Thoracic aorta (tissue), 2 donors: ENCODE results near the gene RBFOX1. TPM values are rescaled to one million over a fixed set of nuclear protein-coding genes. Genes with fewer than 3 reads are reported as not detected.

Experiments
- ATAC-seq: fragments of 150-250 bp; one replicate; pipeline ENCODE4 v1.8.0; 2017; ENCODE audit warnings: low read depth; ENCODE audit not compliant: insufficient number of reproducible peaks, low FRiP score
- DNase-seq: peaks from one replicate; pipeline ENCODE4 v3.0.0-alpha.2; 2020; ENCODE audit warnings: low spot score
- H3K27ac ChIP-seq, 2 donors: fragments of 200-600 bp; sonication (generic); 1 replicate in 1 of 2; 2 replicates in 1 of 2; pipeline ENCODE4 v1.5.1; 2016; ENCODE audit warnings: mild to moderate bottlenecking in 2 of 2, moderate library complexity in 2 of 2
- H3K27me3 ChIP-seq: fragments of 200-600 bp; sonication (generic); replicated peaks from 2 replicates; pipeline ENCODE4 v1.6.0; 2016; ENCODE audit warnings: mild to moderate bottlenecking; ENCODE audit not compliant: insufficient read depth
- H3K36me3 ChIP-seq: fragments of 200-600 bp; sonication (generic); one replicate; pipeline ENCODE4 v1.5.1; 2016
- H3K4me1 ChIP-seq, 2 donors: fragments of 200-600 bp; sonication (generic); 1 replicate in 1 of 2; 2 replicates in 1 of 2; pipeline versions ENCODE4 v1.5.1 to v1.6.0; 2016; ENCODE audit warnings: low read depth in 2 of 2, mild to moderate bottlenecking in 1 of 2; ENCODE audit not compliant: control insufficient read depth in 1 of 2
- H3K4me3 ChIP-seq: fragments of 200-600 bp; sonication (generic); 2 replicates; pipeline ENCODE4 v1.5.1; 2016; ENCODE audit warnings: mild to moderate bottlenecking
- H3K9me3 ChIP-seq: fragments of 200-600 bp; sonication (generic); 2 replicates; pipeline ENCODE4 v1.5.1; 2016
- CTCF ChIP-seq: fragments of 200-600 bp; sonication (generic); IDR thresholded peaks from one replicate; pipeline ENCODE4 v1.5.1; 2019; ENCODE audit warnings: antibody characterized with exemption
- total RNA-seq, 2 donors: library from RNA; depleted of rRNA; stranded (reverse); fragments of >200 nt; gene quantifications; one replicate each; pipeline versions ENCODE4 v1.1.0 to v1.2.3, GENCODE V29; 2016

The RBFOX1 gene
- total RNA-seq, 2 donors from 2014 or later: not detected

- no peak overlapping the region for H3K27ac ChIP-seq
- no peaks in the 10 kb centered on the region for H3K36me3 ChIP-seq
- ATAC-seq (no peak), DNase-seq (no peak)
- TF ChIP-seq CTCF: no peak
- no peaks in the 10 kb centered on the region for H3K27me3 ChIP-seq
- no peaks in the 10 kb centered on the region for H3K9me3 ChIP-seq
- H3K4me1 ChIP-seq: no peaks in the 10 kb centered on the region
- H3K4me3 ChIP-seq: no peak overlapping the region
Observed at GRCh38 chr16:7363422-7364417, 31.1 kb downstream of the RBFOX1 start.

GRCh38 chr16:7366041-7366440 is 33.4 kb downstream of the RBFOX1 start:
- no peaks in the 10 kb centered on the region for H3K36me3 ChIP-seq
- no peak overlapping the region for H3K4me3 ChIP-seq
- ATAC-seq (no peak), DNase-seq (no peak)
- H3K9me3 ChIP-seq: no peaks in the 10 kb centered on the region
- no peaks in the 10 kb centered on the region for H3K27me3 ChIP-seq
- H3K27ac ChIP-seq: no peak overlapping the region
- no peak for TF ChIP-seq CTCF
- H3K4me1 ChIP-seq: no peaks in the 10 kb centered on the region

GRCh38 chr16:7366993-7367880 is 34.6 kb downstream of the RBFOX1 start:
- no peaks in the 10 kb centered on the region for H3K9me3 ChIP-seq
- DNase-seq (no peak), ATAC-seq (no peak)
- H3K36me3 ChIP-seq: no peaks in the 10 kb centered on the region
- TF ChIP-seq CTCF: no peak
- H3K27ac ChIP-seq: no peak overlapping the region
- no peaks in the 10 kb centered on the region for H3K27me3 ChIP-seq
- no peak overlapping the region for H3K4me3 ChIP-seq
- no peaks in the 10 kb centered on the region for H3K4me1 ChIP-seq

- no peak overlapping the region for H3K4me3 ChIP-seq
- no peaks in the 10 kb centered on the region for H3K27me3 ChIP-seq
- TF ChIP-seq CTCF: no peak
- no peak overlapping the region for H3K27ac ChIP-seq
- DNase-seq: no peak
- ATAC-seq: no peak
- no peaks in the 10 kb centered on the region for H3K4me1 ChIP-seq
- no peaks in the 10 kb centered on the region for H3K36me3 ChIP-seq
- H3K9me3 ChIP-seq: no peaks in the 10 kb centered on the region
Observed at GRCh38 chr16:7369204-7369603, 36.6 kb downstream of the RBFOX1 start.

GRCh38 chr16:7372095-7372494 is 39.5 kb downstream of the RBFOX1 start:
- no peak for TF ChIP-seq CTCF
- H3K27me3 ChIP-seq: no peaks in the 10 kb centered on the region
- ATAC-seq (no peak), DNase-seq (no peak)
- no peaks in the 10 kb centered on the region for H3K4me1 ChIP-seq
- H3K27ac ChIP-seq: no peak overlapping the region
- no peak overlapping the region for H3K4me3 ChIP-seq
- H3K36me3 ChIP-seq: no peaks in the 10 kb centered on the region
- H3K9me3 ChIP-seq: no peaks in the 10 kb centered on the region
